ENCODE measurements around the gene COL4A5.

Gene COL4A5

GRCh38 chrX:108701633-108702032 is 262.0 kb downstream of the COL4A5 start (continued):
- TF ChIP-seq ZNF398 (tag by site-specific recombination; IDR thresholded peaks at IDR 0.05) (no peak), BCL11B (tag by site-specific recombination; IDR thresholded peaks at IDR 0.05; ENCODE audit: low read depth) (no peak), SCRT2 (tag by site-specific recombination; IDR thresholded peaks at IDR 0.05) (no peak), ZNF664 (tag by site-specific recombination; IDR thresholded peaks at IDR 0.05) (no peak)

GRCh38 chrX:108702530-108702929 is 262.9 kb downstream of the COL4A5 start:
- Histone ChIP-seq H3K4me3 (ENCODE audit: low read depth, low read length) (no peak overlapping the region), H3K27ac (ENCODE audit: extremely low read depth, low read depth, low read length) (no peak overlapping the region), H3K4me1 (ENCODE audit: control insufficient read depth, insufficient read depth, low read length) (no peaks in the 10 kb centered on the region), H3K36me3 (ENCODE audit: control insufficient read depth in 2 of 2, insufficient read depth in 1 of 2, low read length in 2 of 2) (no peaks in the 10 kb centered on the region), H3K9me3 (ENCODE audit: control insufficient read depth, insufficient read depth, low read depth, low read length) (no peaks in the 10 kb centered on the region)
- ChIA-PET CTCF (interaction anchor here (1.3 to 1.4 kb wide), 2 partner anchors 10 to 503 kb away, joined by 4 read pairs; no protein-coding TSS in a partner anchor), POLR2A (no interaction called here)
- TF ChIP-seq HOXC10 (CRISPR knock-in tag; IDR thresholded peaks at IDR 0.05): no peak
- no peak for TF ChIP-seq ZNF433 (tag by site-specific recombination; IDR thresholded peaks at IDR 0.05; ENCODE audit: low read depth)
- no peak for TF ChIP-seq ZNF792 (tag by site-specific recombination; IDR thresholded peaks at IDR 0.05)
- no peak for TF ChIP-seq ZNF302 (tag by site-specific recombination; IDR thresholded peaks at IDR 0.05; ENCODE audit: low read depth)
- TF ChIP-seq ZNF184 (tag by site-specific recombination; IDR thresholded peaks at IDR 0.05): no peak
- TF ChIP-seq IKZF3 (tag by site-specific recombination; IDR thresholded peaks at IDR 0.05): no peak
- TF ChIP-seq ZBTB7A (tag by site-specific recombination; IDR thresholded peaks at IDR 0.05; ENCODE audit: low read depth): no peak
- no peak for TF ChIP-seq ZNF423 (tag by site-specific recombination; IDR thresholded peaks at IDR 0.05)
- no peak for TF ChIP-seq ZNF350 (tag by site-specific recombination; IDR thresholded peaks at IDR 0.05)
- TF ChIP-seq MYNN (tag by site-specific recombination; IDR thresholded peaks at IDR 0.05; ENCODE audit: borderline replicate concordance): no peak
- TF ChIP-seq ZNF473 (tag by site-specific recombination; IDR thresholded peaks at IDR 0.05): no peak
- TF ChIP-seq ZSCAN30 (tag by site-specific recombination; IDR thresholded peaks at IDR 0.05): no peak
- no peak for TF ChIP-seq PATZ1 (tag by site-specific recombination; IDR thresholded peaks at IDR 0.05)
- no peak for TF ChIP-seq OVOL3 (tag by site-specific recombination; IDR thresholded peaks at IDR 0.05)
- no peak for TF ChIP-seq INSM2 (tag by site-specific recombination; IDR thresholded peaks at IDR 0.05)

- Histone ChIP-seq H3K36me3 (ENCODE audit: control insufficient read depth in 2 of 2, insufficient read depth in 1 of 2, low read length in 2 of 2) (no peaks in the 10 kb centered on the region), H3K27ac (ENCODE audit: extremely low read depth, low read depth, low read length) (no peak overlapping the region), H3K9me3 (ENCODE audit: control insufficient read depth, insufficient read depth, low read depth, low read length) (no peaks in the 10 kb centered on the region), H3K4me1 (ENCODE audit: control insufficient read depth, insufficient read depth, low read length) (no peaks in the 10 kb centered on the region), H3K4me3 (ENCODE audit: low read depth, low read length) (no peak overlapping the region)
- CTCF ChIA-PET: interaction anchor here (0.8 kb wide), 1 partner anchor 1144 kb away, joined by 7 read pairs; no protein-coding TSS in a partner anchor
- POLR2A ChIA-PET: no interaction called here
- no peak for TF ChIP-seq ZNF792 (tag by site-specific recombination; IDR thresholded peaks at IDR 0.05)
- TF ChIP-seq ZNF549 (tag by site-specific recombination; IDR thresholded peaks at IDR 0.05): no peak
- no peak for TF ChIP-seq ZNF394 (tag by site-specific recombination; IDR thresholded peaks at IDR 0.05; ENCODE audit: borderline replicate concordance)
- TF ChIP-seq SCRT2 (tag by site-specific recombination; IDR thresholded peaks at IDR 0.05): no peak
- no peak for TF ChIP-seq PATZ1 (tag by site-specific recombination; IDR thresholded peaks at IDR 0.05)
- no peak for TF ChIP-seq MEIS1 (CRISPR knock-in tag; IDR thresholded peaks at IDR 0.05; ENCODE audit: borderline replicate concordance)
- no peak for TF ChIP-seq ZNF677 (tag by site-specific recombination; IDR thresholded peaks at IDR 0.05)
- TF ChIP-seq ZNF76 (tag by site-specific recombination; IDR thresholded peaks at IDR 0.05; ENCODE audit: borderline replicate concordance, low read depth): no peak
- no peak for TF ChIP-seq ZNF488 (tag by site-specific recombination; IDR thresholded peaks at IDR 0.05)
- TF ChIP-seq ZNF132 (tag by site-specific recombination; IDR thresholded peaks at IDR 0.05; ENCODE audit: borderline replicate concordance): no peak
- no peak for TF ChIP-seq ZNF664 (tag by site-specific recombination; IDR thresholded peaks at IDR 0.05)
Observed at GRCh38 chrX:108704839-108705238, 265.2 kb downstream of the COL4A5 start.
